Brain microvascular endothelial cell (primary cell): ENCODE measurements around the gene SEC61B.

ENCODE experiments used
- DNase-seq: peaks from one replicate; pipeline ENCODE4 v3.0.0-alpha.2; 2020
- H3K27ac ChIP-seq: fragments of 250-450 bp; sonication (Bioruptor Pico); 2 replicates; pipeline ENCODE4 v1.5.1; 2020; ENCODE audit warnings: mild to moderate bottlenecking, moderate library complexity
- H3K27me3 ChIP-seq: fragments of 250-450 bp; sonication (Bioruptor Pico); replicated peaks from 2 replicates; pipeline ENCODE4 v1.5.1; 2020; ENCODE audit warnings: mild to moderate bottlenecking
- H3K36me3 ChIP-seq: fragments of 250-450 bp; sonication (Bioruptor Pico); replicated peaks from 2 replicates; pipeline ENCODE4 v1.5.1; 2020; ENCODE audit warnings: mild to moderate bottlenecking
- H3K4me3 ChIP-seq: 2 replicates; pipeline ENCODE4 v1.5.1; 2011; ENCODE audit warnings: low read depth, mild to moderate bottlenecking, control low read depth, low read length, moderate library complexity
- CTCF ChIP-seq: IDR thresholded peaks from 2 replicates; pipeline ENCODE4 v1.5.1; 2011; ENCODE audit warnings: low read depth, mild to moderate bottlenecking, moderate library complexity, low read length, control low read depth, inconsistent platforms; ENCODE audit errors: missing control alignments
- in situ Hi-C: cut with HindIII; loops from 2 replicates; pipeline ENCODE4 v1.10.0; 2017; ENCODE audit warnings: low sequenced_read_pairs, low pct_ligation_motif_present

SEC61B gene

DNA sequence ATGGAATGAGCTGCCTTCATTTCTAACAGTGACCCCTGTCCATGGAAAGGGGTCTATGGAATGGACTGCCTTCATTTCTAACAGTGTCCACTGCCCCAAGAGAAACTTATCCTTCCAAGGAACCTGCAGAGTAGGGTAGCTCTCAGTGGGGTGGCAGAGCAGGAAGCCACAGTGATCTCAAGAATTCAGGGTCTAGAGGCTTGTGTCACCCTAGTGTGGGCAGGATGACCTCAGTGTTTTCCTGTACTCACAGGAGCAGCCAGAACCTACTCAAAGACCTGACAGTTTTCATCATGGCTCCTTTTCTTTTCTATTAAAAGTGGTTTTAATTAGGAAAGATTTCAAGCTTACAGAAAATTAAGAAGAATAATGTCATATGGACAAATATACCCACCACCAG, 27.5 kb downstream of the SEC61B start:
- no peaks in the 10 kb centered on the region for H3K36me3 ChIP-seq
- no peak overlapping the region for H3K4me3 ChIP-seq
- TF ChIP-seq CTCF = no peak
- no peak for DNase-seq
- H3K27ac ChIP-seq = no peak overlapping the region
- in situ Hi-C loops = no loop called here
- H3K27me3 ChIP-seq = no peaks in the 10 kb centered on the region

DNA sequence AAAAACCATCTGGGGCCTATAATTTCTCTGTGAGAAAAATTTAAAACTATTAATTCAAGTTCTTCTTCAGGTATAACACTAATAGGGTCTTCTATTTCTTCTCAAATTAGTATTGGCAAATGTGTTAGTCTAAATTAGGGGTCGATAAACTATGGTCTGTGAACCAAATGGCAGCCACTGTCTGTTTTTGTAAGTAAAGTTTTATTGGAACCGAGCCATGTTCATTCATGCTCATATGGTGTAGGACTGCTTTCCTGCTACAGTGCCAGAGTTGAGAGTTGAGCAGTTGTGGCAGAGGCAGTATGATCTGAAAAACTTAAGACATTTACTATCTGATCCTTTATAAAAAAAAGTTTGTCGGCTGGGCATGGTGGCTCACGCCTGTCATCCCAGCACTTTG, 29.1 kb downstream of the SEC61B start:
- no peak overlapping the region for H3K4me3 ChIP-seq
- no peak for DNase-seq
- TF ChIP-seq CTCF = no peak
- no peak overlapping the region for H3K27ac ChIP-seq
- no peaks in the 10 kb centered on the region for H3K36me3 ChIP-seq
- in situ Hi-C loops = no loop called here
- no peaks in the 10 kb centered on the region for H3K27me3 ChIP-seq

GRCh38 chr9:99253134-99253533, 31.1 kb downstream of the SEC61B start:
- no peaks in the 10 kb centered on the region for H3K27me3 ChIP-seq
- in situ Hi-C loops = no loop called here
- H3K27ac ChIP-seq = no peak overlapping the region
- no peaks in the 10 kb centered on the region for H3K36me3 ChIP-seq
- DNase-seq = no peak
- no peak overlapping the region for H3K4me3 ChIP-seq
- no peak for TF ChIP-seq CTCF

DNA sequence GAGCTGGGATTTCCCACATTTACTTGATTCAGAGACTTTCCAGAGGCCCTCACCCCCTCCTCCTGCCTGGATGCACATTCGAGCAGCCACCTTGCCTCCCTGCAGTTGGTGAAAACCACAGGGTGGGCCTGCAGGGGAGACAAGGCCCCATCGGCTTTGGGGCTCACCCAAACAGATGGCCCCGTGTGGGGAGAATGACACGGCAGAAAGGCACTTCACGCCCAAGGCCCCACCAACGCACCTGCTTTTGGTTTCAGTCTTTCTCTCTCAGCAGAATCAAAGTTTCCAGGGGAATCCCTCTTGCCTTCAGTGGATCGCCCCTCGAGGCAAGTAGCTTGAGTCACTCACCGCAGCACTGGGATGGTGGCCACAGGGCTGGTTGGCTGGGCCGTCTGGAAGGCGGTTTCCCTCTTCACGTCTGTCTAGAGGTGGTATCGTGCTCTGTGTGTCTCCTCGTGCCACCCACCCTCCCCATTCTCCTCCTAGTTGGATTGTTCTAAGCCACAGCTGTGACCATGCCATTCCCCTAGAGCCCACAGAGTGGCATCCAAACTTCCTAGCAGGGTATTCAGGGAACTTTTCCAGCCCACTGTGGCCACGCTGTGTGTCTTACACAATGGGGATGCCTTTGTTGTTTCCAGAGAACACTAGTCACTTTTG, 31.8 kb downstream of the SEC61B start:
- H3K27me3 ChIP-seq = no peaks in the 10 kb centered on the region
- in situ Hi-C loops = no loop called here
- H3K36me3 ChIP-seq = no peaks in the 10 kb centered on the region
- no peak for DNase-seq
- TF ChIP-seq CTCF = no peak
- no peak overlapping the region for H3K27ac ChIP-seq
- no peak overlapping the region for H3K4me3 ChIP-seq

- H3K27me3 ChIP-seq = no peaks in the 10 kb centered on the region
Observed at GRCh38 chr9:99255651-99256050, 33.6 kb downstream of the SEC61B start.

More at GRCh38 chr9:99255651-99256050, 33.6 kb downstream of the SEC61B start:
- no peak overlapping the region for H3K27ac ChIP-seq
- no peak overlapping the region for H3K4me3 ChIP-seq
- TF ChIP-seq CTCF = no peak
- H3K36me3 ChIP-seq = no peaks in the 10 kb centered on the region
- no peak for DNase-seq
- in situ Hi-C loops = no loop called here
